HG03432 (cell line): ENCODE data around the gene POLD2.
A peak's percentile ranks its signal among the peaks of the same experiment; 100 is the strongest.

Experiments used
- ATAC-seq: cut with Tn5 transposase; IDR thresholded peaks from one replicate; pipeline ENCODE4 v1.9.1; 2021; ENCODE audit warnings: mild to moderate bottlenecking, moderate library complexity; ENCODE audit not compliant: unreplicated experiment

Gene POLD2

DNA sequence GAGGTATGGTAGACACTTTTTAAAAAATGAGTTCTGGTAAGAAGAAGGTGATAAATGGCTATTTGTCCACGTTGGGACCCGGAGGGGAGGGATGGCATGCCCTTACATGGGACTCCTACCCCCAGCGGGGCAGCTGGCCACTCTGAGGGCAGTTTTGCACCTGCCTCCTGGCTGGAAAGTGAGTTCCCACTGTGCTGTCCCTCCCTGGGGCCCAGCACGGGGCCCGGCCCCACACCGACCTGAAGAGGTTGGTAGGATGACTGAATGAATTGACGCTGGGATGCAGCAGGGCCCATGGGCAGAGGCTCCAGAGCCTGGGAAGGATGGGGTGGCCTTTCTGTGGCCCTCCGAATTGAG, 19.8 kb downstream of the POLD2 start:
- no peak for ATAC-seq

DNA sequence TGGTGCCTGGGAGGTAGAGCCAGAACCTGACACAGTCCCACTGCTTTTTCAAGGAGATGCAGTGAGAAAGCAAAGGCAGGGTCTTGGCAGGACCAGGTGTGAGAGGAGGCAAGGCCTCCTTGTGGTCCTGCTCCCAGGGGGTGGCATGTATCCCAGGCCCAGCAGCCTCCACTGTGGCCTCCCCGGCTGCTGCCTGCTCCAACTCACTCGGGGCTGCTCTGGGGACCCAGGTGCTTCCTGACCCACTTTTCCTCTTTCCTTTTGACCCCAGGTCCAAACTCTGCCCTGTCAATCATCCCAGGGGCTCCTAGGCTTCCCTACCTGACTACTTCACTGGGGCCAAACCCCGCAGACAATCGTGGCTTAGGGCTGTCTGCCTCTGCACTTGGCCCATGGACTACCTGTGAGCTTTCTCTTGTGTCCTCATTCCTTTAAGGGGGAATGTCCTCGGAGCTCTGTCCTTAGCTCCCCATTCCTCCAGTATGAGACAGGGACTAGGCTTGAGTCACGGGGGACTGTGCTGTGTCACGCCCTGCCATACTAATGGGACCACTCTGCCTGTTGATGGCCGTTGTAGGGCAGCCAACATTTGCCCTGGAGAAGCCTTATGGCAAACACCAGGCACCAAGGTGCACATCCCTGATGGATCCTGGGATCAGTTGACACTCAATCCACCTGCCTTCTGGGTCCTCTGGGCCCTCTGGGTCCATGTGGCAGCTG, 20.3 kb downstream of the POLD2 start:
- ATAC-seq, result no peak

DNA sequence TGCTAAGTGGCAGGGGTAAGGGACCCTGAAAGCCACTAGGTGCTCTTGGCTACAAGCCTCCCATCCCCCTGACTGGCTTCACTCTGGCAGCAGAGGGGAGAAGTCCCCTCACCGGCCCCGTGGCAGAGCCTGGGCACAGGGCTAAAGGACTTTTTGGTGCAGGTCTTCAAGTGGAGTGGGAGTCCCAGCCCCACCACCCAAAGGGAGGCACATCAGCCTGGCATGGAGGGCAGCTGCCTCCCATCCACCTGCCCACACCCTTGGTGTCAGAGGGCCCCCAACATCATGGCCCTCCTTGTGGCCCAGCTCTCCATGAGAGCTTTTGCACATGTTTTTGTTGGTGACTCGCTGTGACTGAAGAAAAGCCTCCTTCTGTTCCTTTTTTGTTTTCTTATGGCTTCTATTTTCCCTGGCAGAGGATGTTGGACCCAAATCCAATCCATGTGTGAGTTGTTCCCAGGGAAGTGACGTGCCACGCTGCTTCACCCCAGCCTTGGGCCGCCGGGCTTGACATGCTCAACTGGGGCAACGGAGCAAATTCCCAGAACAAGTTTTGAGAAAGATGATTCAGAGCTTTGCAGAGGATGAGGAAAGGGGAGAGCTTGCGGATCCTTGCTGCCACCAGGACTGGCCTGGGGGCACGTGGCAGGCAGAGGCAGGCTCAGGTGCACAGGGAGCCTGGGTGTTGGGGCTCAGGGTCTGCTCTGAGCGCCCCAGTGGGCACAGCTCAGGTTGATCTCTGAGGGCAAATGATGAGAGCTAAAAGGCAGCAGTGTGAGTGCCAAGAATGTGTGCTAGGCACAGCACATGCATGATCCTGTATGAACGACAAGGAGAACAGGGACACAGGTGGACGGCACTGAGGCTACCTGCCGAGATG, 21.1 kb downstream of the POLD2 start:
- ATAC-seq, result no peak

DNA sequence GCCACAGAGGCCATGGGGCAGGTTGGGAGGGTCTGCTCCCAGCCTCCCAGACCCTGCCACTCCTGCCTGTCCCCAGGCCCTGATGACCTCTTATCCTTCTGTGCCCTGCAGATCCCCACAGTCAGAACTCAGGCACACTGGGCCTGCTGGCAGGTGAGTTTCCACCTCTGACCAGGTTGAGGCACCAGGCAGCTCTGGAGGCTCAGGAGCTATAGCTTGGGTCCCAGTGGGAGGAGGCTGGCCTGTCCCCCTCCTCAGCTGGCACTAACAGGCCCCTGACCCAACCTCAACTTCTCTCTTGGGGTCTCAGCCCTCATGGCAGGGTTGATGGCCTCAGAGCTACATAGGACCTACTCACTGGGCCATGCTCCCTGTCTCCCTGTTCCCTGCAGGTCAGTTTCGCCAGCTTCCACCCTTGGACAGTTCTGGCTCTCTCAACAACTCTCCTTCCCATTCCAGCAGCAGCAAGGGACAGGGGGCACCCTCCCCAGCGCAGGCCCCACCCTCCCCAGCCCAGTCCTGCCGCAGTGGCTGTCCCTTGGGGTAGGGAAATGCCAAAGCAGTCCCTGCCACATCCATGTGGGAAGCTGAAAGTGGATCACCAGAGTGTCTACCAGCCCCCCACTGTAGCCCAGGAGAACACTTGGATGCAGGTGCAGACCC, 21.9 kb downstream of the POLD2 start:
- ATAC-seq, result no peak

DNA sequence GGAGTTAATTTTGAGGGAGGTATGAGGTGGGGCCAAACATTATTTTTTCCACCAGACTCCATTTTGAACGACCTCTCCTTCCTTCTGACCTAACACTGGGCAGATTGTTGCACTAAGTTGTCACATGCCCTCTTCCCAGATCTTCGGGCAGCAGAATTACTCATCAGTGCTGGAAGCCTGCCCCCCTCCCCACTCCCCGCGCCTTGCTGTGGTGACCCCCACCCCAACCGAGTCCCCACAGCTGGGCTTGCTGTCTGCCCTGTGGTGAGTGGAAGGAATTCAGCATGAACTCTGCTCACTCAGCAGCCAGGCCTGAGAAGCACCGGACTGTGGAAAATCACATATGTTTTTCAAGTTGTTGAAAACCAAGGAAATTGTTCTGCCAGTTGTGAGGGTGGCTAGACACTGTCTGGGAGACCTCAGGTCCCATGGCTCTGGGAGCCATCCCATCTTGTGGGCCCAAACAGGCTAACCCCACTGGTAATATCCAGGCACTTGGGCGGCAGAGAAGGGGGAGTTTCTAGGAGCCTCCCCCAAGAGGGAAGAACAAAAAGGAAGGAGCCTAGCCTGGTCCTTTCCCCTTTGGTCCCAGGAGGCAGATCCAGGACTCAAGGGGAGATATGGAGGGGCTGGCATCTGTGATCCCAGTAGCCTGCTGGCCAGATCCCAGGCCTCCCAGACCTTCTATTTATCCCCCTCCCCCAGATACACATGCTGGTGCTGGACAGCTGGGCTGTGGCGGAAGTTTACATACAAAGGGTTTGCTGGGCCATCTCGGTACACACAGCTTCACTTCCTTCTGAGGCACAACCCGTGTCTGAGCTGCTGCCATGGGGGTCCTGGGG, 22.7 kb downstream of the POLD2 start:
- no peak for ATAC-seq

DNA sequence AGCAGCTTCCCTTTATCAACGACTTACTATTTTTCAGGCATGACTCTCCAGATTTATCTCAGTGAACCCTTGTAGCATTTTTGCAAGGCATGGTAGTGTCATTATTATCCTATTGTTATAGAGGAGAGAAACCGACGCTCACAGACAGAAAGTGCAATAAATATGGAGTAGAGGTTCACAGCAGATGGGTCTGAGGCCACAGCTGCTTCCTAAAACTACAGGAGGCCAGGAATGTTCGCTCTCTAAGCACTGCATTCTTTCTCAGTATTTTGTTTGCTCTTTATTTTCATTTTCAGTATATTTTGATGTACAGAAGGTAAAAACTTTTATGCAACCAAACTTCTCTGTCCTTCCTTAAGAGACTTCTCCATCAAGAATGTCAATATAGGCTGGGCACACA, 23.7 kb downstream of the POLD2 start:
- ATAC-seq, result no peak

DNA sequence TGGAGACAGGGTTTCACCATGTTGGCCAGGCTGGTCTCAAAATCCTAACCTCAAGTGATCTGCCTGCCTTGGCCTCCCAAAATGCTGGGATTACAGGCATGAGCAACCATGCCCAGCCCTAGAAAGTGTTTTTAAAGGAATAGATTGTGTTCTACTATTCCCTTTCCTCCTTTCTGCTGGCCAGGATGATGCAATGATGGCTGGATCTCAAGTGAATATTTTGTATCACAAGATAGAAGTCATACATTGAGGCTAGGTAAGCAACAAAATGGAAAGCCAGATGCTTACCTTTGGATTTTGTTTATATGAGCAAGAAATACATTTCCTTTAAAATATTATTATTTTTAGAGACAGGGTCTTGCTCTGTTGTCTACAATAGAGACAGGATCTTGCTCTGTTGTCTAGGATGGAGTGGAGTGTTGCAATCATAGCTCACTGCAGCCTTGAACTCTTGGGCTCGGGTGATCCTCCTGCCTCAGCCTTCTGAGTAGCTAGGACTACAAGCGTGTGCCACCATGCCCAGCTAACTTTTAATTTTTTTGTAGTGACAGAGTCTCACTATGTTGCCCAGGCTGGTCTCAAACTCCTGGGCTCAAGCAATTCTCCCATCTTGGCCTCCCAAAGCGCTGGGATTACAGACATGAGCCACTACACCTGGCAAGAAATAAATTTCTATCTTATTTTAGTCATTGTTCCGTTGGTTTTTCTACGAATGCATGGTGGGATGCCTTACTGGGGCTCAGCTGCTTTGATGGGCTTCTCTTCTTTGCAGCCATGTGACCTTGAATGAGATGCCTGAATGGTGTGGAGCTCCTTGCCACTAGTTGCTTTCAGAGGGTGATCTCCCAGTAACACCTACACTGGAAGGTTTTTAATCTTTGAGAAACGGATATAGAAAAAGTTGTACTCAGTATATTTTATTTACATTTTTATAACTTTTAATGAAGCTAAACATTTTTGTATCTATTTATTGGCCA, 25.0 kb downstream of the POLD2 start:
- no peak for ATAC-seq

DNA sequence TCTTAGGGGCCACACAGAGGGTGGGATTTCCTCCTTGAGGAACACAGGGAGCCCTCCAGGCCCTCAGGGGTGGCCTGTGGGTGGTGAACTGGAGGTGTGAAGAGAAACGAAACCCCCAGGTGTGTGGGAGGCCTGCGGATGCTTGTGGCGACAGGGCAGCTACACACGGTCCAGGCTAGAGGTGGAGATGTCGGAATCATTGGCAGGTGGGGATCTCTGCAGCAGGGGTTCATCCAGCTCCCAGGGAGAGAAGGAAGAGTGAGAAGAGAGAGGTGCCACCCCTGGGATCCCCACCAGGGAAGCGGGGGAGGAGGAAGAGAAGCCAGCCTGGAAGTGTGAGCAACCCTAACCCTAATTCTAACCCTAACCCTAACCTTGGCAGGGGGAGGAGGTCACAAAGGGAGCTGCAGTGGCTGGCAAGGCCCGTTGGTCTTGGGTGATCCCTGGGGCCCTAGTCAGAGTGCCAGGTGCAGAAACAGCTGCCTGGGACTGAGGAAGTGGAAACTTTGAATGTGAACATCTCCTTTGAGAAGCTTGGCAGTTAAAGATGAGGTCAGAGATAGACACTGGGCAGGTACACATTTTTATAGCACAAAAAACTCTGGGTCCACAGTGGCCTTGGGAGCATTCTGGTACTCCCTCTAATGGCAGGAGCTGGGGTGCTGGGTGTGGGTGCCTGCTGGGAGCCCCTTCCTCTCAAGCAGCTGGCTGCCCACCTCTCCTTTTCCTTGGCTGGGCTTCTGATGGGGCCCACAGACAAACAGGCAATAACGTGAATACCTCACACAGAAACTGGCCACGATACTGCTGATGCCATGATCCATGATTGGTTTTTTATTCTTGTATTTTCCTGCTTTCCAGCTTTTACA, 26.1 kb downstream of the POLD2 start:
- ATAC-seq, result peak; percentile 73

DNA sequence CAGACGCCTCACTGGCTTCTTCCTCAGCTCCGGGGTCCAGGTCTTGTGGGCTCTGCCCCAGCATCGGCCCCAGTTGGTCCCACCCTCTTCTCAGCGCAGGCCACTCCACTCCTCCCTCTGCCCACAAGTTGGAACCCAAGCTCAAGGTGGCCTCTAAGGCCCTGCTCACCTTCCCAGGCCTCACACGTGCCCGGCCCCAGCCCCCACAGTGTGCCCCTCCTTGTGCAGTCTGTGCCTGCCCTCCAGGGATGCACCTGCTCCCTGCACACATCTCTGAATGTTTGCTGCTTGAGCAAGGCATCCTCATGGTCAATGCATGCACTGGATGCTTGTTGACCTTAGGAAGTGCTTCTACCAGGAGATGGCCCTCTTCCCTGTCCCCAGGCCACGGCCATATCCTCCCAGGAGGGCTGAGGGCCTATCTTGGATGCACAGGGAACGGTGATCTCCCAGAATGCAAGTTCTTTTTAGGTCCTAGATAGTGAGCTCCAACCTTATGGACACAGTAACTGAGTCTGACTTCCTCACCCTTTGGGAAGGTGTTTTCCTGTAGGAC, 26.9 kb downstream of the POLD2 start:
- ATAC-seq, result no peak

DNA sequence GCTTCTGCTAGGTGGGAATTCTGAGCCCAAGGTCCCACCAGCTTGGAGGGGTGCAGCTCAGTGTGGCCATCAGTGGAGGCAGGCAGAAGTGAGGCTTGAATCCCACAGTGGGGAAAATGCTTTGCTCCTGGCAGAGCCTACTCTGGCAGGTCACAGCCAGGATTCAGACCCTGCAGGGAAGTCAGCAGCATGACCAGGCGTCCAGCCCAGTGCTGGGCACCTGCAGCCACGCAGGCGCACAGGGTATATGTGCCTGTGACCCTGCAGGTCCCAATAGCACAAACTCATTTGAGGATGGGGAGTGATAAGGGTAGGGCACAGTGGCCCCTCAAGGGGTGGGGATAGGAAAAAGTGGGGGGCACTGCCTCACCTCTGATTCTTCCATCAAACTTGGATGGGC, 27.6 kb downstream of the POLD2 start:
- no peak for ATAC-seq

DNA sequence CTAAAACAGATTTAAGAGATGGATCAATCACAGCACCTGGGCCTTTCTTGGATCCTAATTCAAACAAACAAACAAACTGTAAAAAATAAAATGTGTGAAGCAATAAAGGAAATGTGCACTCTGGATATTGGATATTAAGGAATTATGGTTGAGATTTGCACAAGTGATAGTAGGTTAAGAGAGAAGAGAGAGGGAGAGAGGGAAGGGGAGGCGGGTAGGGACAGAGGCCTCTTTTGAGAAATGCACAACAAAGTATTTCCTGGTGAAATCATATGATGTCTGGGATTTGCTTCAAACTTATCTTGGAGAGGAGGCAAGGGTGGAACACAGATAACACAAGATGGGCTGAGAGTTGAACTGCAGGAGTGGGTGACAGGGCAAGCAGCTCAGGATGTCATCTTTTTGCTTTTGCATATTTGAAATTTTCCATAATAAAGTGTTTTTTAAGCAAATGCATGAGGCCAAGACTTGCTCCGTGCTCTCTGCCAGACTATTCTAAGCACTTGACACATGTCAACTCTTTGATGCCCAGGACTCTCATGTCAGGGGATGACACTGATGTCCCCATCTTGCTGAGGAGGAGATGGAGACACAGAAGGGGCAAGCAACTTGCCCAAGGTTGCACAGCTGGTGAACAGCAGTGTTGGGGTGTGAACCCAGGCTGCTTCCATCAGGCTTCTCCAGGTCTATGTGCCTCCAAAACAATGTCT, 28.3 kb downstream of the POLD2 start:
- no peak for ATAC-seq

DNA sequence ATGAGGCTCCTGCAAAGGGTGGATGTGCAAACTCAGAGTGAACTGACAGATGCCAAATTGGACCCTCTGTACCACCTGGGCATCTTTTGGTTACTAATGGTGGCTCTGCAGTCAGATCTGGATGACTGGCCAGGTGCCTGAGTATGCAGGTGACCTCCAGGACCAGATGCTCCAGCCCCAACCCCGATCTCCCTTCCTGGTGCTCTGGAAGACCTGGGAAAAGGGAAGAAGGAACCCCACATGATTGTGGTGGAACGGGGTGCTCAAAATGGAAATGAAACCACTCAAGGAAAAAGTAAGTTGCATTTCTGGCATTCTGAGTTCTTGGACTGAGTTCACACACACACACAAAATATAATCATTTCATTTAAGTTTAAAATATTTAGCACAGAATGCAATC, 29.0 kb downstream of the POLD2 start:
- no peak for ATAC-seq

DNA sequence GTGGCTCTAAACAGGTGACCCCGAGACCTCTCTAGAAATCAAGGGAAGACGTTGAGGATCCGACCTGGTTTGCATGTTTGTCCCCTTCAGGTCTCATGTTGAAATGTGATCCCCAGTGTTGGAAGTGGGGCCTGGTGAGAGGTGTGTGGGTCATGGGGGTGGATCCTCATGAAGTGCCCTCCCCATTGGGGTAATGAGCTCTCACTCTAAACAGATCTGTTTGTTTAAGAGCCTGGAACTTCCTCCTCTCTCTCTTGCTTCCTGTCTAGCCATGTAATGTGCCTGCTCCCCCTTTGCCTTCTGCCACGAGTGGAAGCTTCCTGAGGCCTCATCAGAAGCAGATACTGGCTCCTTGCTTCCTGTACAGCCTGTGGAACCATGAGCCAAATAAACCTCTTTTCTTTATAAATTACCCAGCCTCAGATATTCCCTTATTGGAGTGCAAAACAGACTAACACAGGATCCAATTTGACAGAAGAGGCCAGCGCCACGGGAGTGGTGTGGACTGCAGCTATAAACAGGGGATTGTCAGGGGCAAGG, 30.2 kb downstream of the POLD2 start:
- no peak for ATAC-seq

DNA sequence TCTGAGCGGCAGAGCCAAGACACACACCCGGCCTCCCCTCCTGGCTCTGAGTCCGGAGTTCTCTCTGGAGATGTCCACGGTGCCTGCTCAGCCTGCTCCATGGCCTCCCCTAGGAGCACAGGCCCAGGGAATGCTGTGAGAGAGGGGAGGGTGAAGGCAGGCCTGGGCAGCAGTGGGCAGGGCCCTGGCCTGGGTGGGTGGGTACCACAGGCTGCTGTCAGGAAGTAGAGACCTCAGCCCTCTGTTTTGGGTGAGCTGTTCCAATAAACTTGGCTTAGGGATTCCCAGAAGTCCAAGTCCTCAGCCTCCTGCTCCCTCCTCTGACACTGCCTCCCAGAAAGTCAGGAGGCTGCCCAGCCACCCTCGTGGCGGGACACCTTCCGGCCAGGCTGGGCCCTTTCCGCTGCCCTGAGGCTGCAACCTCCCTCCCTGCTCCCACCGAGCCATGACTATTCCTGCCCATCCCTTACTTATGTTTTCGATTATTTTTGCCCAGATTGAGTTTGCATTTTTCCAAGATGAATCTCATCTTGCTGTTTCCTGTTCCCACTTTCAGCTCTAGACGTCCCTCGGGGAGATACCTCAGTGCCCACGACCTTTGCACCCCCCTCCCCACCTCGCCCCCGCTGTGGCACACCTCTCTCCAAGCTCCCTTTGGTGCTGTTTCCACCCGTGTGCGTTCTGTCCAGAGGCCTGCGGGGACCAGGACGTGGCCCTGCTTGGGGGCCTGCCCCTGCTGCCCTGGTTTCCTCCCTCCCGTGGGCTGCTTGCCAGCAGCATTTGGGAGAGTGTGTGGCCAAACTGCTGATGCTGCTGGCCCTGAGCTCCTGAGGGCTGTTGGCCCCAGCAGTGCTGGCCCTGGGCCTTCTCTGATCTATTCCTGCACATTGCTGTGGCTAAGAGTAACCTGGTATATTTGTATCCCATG, 35.2 kb downstream of the POLD2 start:
- no peak for ATAC-seq

DNA sequence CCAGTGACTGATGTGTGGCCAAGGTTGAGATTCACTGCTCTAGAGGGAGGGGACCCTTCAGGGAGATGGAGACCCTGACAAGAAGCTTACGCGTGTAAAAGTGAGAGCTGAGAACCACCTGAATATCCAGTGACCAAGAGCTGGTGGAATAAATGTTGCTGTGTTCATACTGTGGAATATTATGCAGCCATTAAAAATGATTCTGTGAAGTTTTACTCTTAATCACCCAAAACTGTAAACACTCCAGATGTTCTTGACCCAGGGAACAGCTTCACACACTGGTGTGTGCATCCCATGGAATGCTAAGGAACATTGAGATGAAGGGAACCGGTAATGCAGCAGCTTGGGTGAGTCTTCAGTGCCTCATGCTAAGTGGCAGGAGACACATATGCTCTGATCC, 36.7 kb downstream of the POLD2 start:
- ATAC-seq, result no peak

DNA sequence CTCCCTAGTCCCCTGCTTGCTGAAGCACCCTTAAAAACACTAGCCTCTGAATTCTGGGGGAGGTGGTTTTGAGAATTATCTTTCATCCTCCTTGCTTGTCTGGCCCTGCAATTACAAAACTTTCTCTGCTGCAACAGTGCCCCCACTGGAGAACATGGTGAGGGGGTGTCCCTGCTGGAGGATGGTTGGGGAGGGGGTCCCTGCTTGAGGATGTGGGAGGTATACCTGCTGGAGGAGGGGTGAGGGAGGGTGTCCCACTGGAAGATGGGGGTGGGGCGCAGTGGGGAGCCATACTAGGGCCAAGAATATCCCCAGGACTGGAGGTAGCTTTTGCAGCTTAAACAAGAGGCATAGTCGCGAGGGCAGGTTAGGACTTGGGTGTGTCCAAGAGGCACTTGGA, 37.8 kb downstream of the POLD2 start:
- no peak for ATAC-seq

DNA sequence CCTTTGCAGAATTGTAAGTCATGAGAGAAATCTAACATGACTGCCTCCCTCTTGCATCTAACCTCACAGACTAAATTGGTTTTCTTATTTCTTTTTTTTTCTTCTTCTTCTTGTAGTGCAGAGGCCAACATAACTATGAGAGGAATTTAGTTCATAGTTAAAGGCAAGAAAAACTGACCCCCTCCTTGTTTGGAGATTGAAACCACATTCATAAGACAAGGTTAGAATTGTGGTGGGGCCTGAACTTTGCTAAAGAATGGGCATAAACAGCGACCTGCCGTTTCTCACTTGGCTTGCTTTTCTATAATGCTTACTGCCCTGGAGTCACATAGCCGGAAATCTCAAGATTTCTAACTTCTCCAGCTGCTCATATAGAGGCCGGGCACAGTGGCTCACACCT, 38.6 kb downstream of the POLD2 start:
- ATAC-seq, result no peak
